Nephron (organoid): ENCODE results near the gene PEX5L.

Experiments used
- H3K27ac Mint-ChIP-seq, 3 experiments: 2 replicates each; pipeline ENCODE4 v1.8.0; 2020; ENCODE audit warnings: mixed read lengths in 3 of 3, mild to moderate bottlenecking in 2 of 3, moderate library complexity in 1 of 3
- H3K27me3 Mint-ChIP-seq: 2 replicates; pipeline ENCODE4 v1.8.0; 2021; ENCODE audit warnings: low read depth, mild to moderate bottlenecking, moderate library complexity, mixed read lengths
- H3K36me3 Mint-ChIP-seq: 2 replicates; pipeline ENCODE4 v1.8.0; 2020; ENCODE audit warnings: low read depth, mixed read lengths
- H3K4me1 Mint-ChIP-seq: 2 replicates; pipeline ENCODE4 v1.8.0; 2020; ENCODE audit warnings: mixed read lengths
- H3K4me3 Mint-ChIP-seq, 3 experiments: 2 replicates each; pipeline ENCODE4 v1.8.0; 2020; ENCODE audit warnings: mild to moderate bottlenecking in 3 of 3, mixed read lengths in 3 of 3, moderate library complexity in 2 of 3
- H3K9me3 Mint-ChIP-seq: 2 replicates; pipeline ENCODE4 v1.8.0; 2020; ENCODE audit warnings: mixed read lengths
- TF ChIP-seq, protein P1 (sequence below), 3 experiments: fragments of 200-600 bp; sonication (generic); IDR thresholded peaks; one replicate each; pipeline ENCODE4 v1.5.0; 2021; ENCODE audit warnings: antibody characterized with exemption in 3 of 3; ENCODE audit not compliant: unreplicated experiment in 3 of 3

The PEX5L gene

DNA sequence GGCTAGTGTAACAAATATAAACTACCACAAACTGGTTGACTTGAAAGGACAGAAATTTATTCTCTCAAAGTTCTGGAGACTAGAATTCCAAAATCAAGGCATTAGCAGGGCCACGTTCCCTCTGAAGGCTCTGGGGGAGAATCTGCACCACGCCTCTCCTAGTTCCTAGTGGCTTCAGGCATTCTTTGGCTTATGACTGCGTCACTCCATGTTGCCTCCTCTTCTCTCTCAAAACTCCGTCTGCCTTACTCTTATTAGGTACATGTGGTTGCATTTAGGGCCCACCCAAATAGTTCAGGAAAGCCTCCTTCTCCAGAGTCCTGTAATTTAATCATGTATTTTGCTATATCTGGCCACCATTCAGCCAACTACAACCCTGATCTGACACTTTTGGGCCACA is 174.8 kb downstream of the PEX5L start:
- H3K36me3 Mint-ChIP-seq, result no peaks in the 10 kb centered on the region
- no peaks in the 10 kb centered on the region for H3K4me1 Mint-ChIP-seq
- no peaks in the 10 kb centered on the region for H3K9me3 Mint-ChIP-seq
- no peak overlapping the region for H3K27ac Mint-ChIP-seq
- no peaks in the 10 kb centered on the region for H3K27me3 Mint-ChIP-seq
- H3K4me3 Mint-ChIP-seq, result no peak overlapping the region
- TF ChIP-seq, protein P1, sequence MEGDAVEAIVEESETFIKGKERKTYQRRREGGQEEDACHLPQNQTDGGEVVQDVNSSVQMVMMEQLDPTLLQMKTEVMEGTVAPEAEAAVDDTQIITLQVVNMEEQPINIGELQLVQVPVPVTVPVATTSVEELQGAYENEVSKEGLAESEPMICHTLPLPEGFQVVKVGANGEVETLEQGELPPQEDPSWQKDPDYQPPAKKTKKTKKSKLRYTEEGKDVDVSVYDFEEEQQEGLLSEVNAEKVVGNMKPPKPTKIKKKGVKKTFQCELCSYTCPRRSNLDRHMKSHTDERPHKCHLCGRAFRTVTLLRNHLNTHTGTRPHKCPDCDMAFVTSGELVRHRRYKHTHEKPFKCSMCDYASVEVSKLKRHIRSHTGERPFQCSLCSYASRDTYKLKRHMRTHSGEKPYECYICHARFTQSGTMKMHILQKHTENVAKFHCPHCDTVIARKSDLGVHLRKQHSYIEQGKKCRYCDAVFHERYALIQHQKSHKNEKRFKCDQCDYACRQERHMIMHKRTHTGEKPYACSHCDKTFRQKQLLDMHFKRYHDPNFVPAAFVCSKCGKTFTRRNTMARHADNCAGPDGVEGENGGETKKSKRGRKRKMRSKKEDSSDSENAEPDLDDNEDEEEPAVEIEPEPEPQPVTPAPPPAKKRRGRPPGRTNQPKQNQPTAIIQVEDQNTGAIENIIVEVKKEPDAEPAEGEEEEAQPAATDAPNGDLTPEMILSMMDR (IDR thresholded peaks at IDR 0.05; ENCODE audit: unreplicated experiment in 3 of 3), result no peak

GRCh38 chr3:179861292-179861691 is 175.4 kb downstream of the PEX5L start:
- no peaks in the 10 kb centered on the region for H3K27me3 Mint-ChIP-seq
- TF ChIP-seq, protein P1 (IDR thresholded peaks at IDR 0.05; ENCODE audit: unreplicated experiment in 3 of 3), result no peak
- no peaks in the 10 kb centered on the region for H3K9me3 Mint-ChIP-seq
- no peak overlapping the region for H3K4me3 Mint-ChIP-seq
- no peaks in the 10 kb centered on the region for H3K4me1 Mint-ChIP-seq
- H3K36me3 Mint-ChIP-seq, result no peaks in the 10 kb centered on the region
- H3K27ac Mint-ChIP-seq, result no peak overlapping the region

DNA sequence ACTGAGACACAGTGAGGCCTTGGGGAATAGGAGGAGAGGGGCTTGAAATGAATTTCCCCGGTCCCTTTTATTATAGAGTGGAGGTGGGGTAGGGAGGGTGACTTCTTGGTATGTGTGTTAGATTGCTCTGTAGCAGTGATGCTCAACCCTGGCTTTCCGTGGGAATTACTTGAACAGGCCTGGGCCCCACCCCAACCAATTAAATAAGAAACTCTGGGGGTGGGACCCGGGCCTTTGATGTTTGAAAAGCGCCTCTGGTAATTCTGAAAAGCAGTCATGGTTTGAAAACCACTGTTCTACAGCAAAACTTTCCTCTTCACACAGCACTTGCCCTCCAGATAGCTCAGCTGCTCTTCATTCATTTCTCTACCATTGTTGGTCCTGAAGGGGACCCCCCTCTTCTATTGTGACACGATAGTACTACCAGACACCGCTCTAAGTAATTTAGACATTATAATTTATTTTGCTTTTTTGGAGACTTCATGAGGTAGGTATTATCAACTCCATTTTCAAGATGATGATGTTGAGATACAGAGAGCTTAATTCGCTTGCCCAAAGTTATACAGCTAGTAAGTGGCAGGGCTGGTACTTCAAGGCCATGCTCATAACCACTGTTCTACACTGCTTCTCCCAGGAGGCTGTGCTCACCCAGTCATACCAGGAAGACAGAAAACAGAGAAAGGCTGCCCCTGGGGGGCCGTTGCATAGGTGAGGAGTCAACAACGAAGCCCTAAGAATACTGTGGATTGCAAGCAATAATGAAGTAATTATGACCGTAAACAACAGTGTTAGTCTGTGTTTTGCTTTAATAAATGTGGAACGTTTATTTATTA is 176.2 kb downstream of the PEX5L start:
- Mint-ChIP-seq H3K4me1 (no peaks in the 10 kb centered on the region), H3K27ac (no peak overlapping the region), H3K27me3 (no peaks in the 10 kb centered on the region), H3K9me3 (no peaks in the 10 kb centered on the region), H3K36me3 (no peaks in the 10 kb centered on the region), H3K4me3 (no peak overlapping the region)
- TF ChIP-seq, protein P1 (IDR thresholded peaks at IDR 0.05; ENCODE audit: unreplicated experiment in 3 of 3), result no peak

GRCh38 chr3:179853176-179853575 is 183.6 kb downstream of the PEX5L start:
- TF ChIP-seq, protein P1 (IDR thresholded peaks at IDR 0.05; ENCODE audit: unreplicated experiment in 3 of 3), result no peak
- Mint-ChIP-seq H3K27me3 (no peaks in the 10 kb centered on the region), H3K36me3 (no peaks in the 10 kb centered on the region), H3K9me3 (no peaks in the 10 kb centered on the region), H3K27ac (no peak overlapping the region), H3K4me1 (peaks cover 4% of the 10 kb centered on the region), H3K4me3 (no peak overlapping the region)

DNA sequence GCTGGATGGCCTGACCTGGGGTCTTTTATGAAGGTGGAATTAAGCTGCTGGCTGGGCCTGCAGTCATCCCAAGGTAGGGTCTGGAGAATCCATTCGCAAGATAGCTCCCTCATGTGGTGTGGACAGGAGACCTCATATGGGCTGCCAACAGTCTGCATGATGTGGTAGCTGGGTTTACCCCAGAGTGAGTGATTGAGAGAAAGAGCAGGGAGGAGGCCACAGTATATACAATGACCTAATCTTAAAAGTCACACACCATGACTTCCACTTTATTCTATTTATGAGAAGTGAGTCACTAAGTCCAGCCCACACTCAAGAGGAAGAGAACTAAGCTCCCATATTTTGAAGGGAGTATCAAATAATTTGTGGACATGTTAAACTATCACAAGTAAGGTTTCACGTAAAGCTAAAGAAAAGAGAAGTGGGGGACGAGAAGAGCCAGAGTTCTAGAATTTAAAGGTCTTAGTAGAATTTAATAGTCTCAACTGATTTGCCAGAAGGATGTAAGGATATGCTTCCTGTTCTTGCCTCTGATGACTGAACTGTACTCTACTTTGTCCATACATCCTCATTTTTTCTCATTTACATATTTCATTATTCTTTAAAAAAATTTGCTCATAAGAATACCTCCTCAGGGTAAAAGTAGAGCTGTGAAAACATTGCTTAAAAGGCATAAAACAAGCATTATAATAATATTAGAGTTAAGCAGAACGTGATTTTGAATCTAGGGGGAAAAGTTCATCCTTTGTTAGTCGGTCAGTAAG is 184.4 kb downstream of the PEX5L start:
- Mint-ChIP-seq H3K27ac (no peak overlapping the region), H3K27me3 (no peaks in the 10 kb centered on the region), H3K4me3 (no peak overlapping the region), H3K4me1 (peaks cover 4% of the 10 kb centered on the region), H3K36me3 (no peaks in the 10 kb centered on the region), H3K9me3 (no peaks in the 10 kb centered on the region)
- TF ChIP-seq, protein P1 (IDR thresholded peaks at IDR 0.05; ENCODE audit: unreplicated experiment in 3 of 3), result no peak
